Measurements from ENCODE around the gene SLC35B3. TPM values are rescaled to one million over a fixed set of nuclear protein-coding genes. Genes with fewer than 3 reads are reported as not detected.

SLC35B3 gene
- total and polyA plus RNA-seq, 2 experiments from 2014 or later: 6.3 to 11.9 TPM

DNA sequence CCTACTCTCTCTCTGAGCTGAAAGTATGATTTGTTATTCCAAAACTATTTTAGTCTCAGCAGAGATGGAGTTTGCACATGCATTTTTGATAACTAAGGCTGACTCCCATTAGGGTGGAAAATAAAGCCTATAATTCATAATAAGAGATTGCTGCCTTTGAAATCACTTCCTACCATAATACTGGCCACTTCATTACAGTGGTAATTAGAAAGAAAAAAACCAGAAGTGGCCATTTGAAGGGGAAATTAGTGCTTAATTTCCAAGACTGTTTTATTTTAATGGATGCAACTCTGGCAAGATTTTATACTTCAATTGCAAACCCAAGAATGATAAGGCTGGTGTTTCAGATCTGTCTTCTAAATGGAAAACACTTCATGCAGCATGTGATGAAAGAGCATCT is 43.4 kb downstream of the SLC35B3 start:
- Histone ChIP-seq H3K27ac (no peak overlapping the region), H3K4me3 (no peak overlapping the region), H3K36me3 (no peaks in the 10 kb centered on the region), H3K9me3 (ENCODE audit: low read depth) (no peaks in the 10 kb centered on the region), H3K4me1 (ENCODE audit: low read depth) (no peaks in the 10 kb centered on the region), H3K27me3 (no peaks in the 10 kb centered on the region)
- no peak for DNase-seq (ENCODE audit: low read depth in 1 of 2, low spot score in 1 of 2)
- TF ChIP-seq, protein P1, sequence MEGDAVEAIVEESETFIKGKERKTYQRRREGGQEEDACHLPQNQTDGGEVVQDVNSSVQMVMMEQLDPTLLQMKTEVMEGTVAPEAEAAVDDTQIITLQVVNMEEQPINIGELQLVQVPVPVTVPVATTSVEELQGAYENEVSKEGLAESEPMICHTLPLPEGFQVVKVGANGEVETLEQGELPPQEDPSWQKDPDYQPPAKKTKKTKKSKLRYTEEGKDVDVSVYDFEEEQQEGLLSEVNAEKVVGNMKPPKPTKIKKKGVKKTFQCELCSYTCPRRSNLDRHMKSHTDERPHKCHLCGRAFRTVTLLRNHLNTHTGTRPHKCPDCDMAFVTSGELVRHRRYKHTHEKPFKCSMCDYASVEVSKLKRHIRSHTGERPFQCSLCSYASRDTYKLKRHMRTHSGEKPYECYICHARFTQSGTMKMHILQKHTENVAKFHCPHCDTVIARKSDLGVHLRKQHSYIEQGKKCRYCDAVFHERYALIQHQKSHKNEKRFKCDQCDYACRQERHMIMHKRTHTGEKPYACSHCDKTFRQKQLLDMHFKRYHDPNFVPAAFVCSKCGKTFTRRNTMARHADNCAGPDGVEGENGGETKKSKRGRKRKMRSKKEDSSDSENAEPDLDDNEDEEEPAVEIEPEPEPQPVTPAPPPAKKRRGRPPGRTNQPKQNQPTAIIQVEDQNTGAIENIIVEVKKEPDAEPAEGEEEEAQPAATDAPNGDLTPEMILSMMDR (IDR thresholded peaks at IDR 0.05; ENCODE audit: low read depth, low read length): no peak

DNA sequence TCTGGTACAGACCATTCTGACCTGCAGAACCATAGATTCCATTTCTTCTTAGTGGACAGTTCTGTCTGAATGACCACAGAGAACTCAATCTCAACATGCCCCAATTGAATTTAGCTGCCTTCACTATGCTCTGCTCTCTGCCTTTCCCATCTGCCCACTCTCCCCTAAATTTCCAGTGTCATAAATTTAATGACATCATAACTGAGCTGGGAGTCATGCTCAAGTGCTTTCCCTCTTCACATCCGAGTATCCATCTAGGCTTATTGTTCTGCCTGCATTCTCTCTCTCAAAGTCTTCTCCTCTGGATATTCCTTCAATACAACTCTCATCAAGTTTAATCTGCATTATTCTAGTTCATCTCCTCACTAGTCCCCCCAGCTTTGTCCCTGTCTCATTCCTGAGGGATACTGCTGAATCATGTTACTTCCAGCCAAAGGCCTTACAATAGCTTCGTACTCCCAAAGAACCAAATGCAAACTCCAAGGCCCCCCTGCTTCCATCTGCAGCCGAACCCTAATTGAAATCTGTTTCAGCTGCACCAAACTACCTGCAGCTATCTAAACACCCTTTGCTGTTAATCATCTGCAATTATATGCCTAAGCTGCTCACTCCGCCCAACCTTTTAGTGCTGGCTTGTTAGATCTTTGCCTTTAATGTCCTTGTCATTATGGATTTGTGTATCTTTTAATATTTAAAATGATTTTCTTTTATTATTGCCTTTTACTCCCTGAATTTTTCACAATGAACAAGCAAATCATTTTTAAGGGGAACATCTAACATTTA is 46.1 kb downstream of the SLC35B3 start:
- no peak overlapping the region for H3K4me3 ChIP-seq
- DNase-seq (ENCODE audit: low read depth in 1 of 2, low spot score in 1 of 2): no peak
- H3K27ac ChIP-seq: no peak overlapping the region
- no peaks in the 10 kb centered on the region for H3K9me3 ChIP-seq (ENCODE audit: low read depth)
- TF ChIP-seq, protein P1 (IDR thresholded peaks at IDR 0.05; ENCODE audit: low read depth, low read length): no peak
- H3K36me3 ChIP-seq: no peaks in the 10 kb centered on the region
- no peaks in the 10 kb centered on the region for H3K4me1 ChIP-seq (ENCODE audit: low read depth)
- no peaks in the 10 kb centered on the region for H3K27me3 ChIP-seq

DNA sequence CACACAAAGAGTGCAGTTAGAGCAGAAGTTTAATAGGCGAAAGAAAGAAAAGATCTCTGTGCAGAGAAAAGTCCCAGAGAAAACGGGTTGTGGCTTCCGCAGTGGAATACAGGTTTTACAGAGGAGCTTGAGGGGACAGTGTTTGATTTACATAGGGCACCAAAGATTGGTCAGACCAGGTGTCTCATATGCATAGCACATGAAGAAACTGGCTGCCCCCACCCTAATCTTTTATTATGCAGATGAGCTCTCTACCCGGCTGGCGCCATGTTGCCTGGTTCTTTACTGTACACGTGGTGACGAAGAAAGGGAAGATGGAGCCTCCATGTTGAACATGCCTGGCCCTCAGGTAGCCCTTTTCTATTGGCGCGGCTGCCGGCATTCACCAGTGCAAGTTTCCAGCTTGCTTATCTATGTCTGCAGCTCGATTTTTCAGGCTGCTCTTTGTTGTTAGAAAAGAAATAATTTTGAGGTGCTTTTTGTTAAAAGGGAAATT is 47.4 kb downstream of the SLC35B3 start:
- H3K9me3 ChIP-seq (ENCODE audit: low read depth): no peaks in the 10 kb centered on the region
- no peaks in the 10 kb centered on the region for H3K27me3 ChIP-seq
- no peaks in the 10 kb centered on the region for H3K36me3 ChIP-seq
- no peak overlapping the region for H3K27ac ChIP-seq
- H3K4me3 ChIP-seq: no peak overlapping the region
- no peaks in the 10 kb centered on the region for H3K4me1 ChIP-seq (ENCODE audit: low read depth)
- DNase-seq (ENCODE audit: low read depth in 1 of 2, low spot score in 1 of 2): no peak
- TF ChIP-seq, protein P1 (IDR thresholded peaks at IDR 0.05; ENCODE audit: low read depth, low read length): no peak

GRCh38 chr6:8383584-8383983 is 51.8 kb downstream of the SLC35B3 start:
- Histone ChIP-seq H3K27ac (no peak overlapping the region), H3K36me3 (no peaks in the 10 kb centered on the region), H3K4me3 (no peak overlapping the region), H3K27me3 (no peaks in the 10 kb centered on the region), H3K4me1 (ENCODE audit: low read depth) (peaks cover 4% of the 10 kb centered on the region), H3K9me3 (ENCODE audit: low read depth) (no peaks in the 10 kb centered on the region)
- TF ChIP-seq, protein P1 (IDR thresholded peaks at IDR 0.05; ENCODE audit: low read depth, low read length): no peak
- no peak for DNase-seq (ENCODE audit: low read depth in 1 of 2, low spot score in 1 of 2)

DNA sequence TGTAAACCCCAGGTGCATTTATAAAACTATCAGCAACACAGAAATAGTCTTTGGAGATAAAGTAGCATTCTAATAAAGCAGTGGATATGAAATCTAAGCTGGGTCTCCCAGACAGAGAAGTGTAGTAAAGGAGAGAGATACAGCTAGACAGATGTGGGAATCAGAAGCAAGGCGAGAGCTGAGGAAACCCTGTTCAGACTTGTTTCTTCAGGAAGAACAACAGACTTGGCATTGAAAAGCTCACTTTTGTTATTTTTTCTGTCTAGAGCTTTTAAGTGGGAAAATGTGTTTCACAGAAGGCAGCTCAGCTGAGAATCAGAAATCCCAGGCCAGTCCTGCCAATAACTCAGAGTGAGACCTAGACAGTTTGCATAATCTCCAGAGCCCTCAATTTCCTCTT is 52.9 kb downstream of the SLC35B3 start:
- Histone ChIP-seq H3K4me3 (no peak overlapping the region), H3K36me3 (no peaks in the 10 kb centered on the region), H3K4me1 (ENCODE audit: low read depth) (peaks cover 13% of the 10 kb centered on the region), H3K27me3 (no peaks in the 10 kb centered on the region), H3K9me3 (ENCODE audit: low read depth) (no peaks in the 10 kb centered on the region), H3K27ac (no peak overlapping the region)
- no peak for DNase-seq (ENCODE audit: low read depth in 1 of 2, low spot score in 1 of 2)
- TF ChIP-seq, protein P1 (IDR thresholded peaks at IDR 0.05; ENCODE audit: low read depth, low read length): no peak

All from cardiac muscle cell (in vitro differentiated cells and primary cell).